Adipocyte (in vitro differentiated cells): ENCODE results near the gene TSPO2.
A peak's percentile ranks its signal among the peaks of the same experiment; 100 is the strongest.

ENCODE experiments used
- DNase-seq: peaks from one replicate; pipeline ENCODE4 v3.0.0-alpha.2; 2015; ENCODE audit warnings: low read depth
- H3K27me3 ChIP-seq: replicated peaks from 2 replicates; pipeline ENCODE4 v1.7.0; 2013; ENCODE audit warnings: mild to moderate bottlenecking, low read length, moderate library complexity; ENCODE audit not compliant: control insufficient read depth, insufficient read depth
- H3K36me3 ChIP-seq: 2 replicates; pipeline ENCODE4 v1.7.0; 2013; ENCODE audit warnings: low read length, mild to moderate bottlenecking, moderate library complexity; ENCODE audit not compliant: control insufficient read depth, insufficient read depth, severe bottlenecking
- H3K4me1 ChIP-seq: 2 replicates; pipeline ENCODE4 v1.7.0; 2013; ENCODE audit warnings: mild to moderate bottlenecking, low read length, moderate library complexity; ENCODE audit not compliant: control insufficient read depth, insufficient read depth
- H3K4me3 ChIP-seq: 2 replicates; pipeline ENCODE4 v1.7.0; 2013; ENCODE audit warnings: mild to moderate bottlenecking, low read length, moderate library complexity
- H3K9ac ChIP-seq: 2 replicates; pipeline ENCODE4 v1.7.0; 2013; ENCODE audit warnings: mild to moderate bottlenecking, low read length, moderate library complexity
- H3K9me3 ChIP-seq: 2 replicates; pipeline ENCODE4 v1.7.0; 2013; ENCODE audit warnings: mild to moderate bottlenecking, low read length, moderate library complexity; ENCODE audit not compliant: control insufficient read depth

The TSPO2 gene

GRCh38 chr6:41066867-41067304 is 24.6 kb downstream of the TSPO2 start:
- Histone ChIP-seq H3K9me3 (no peaks in the 10 kb centered on the region), H3K9ac (no peak overlapping the region), H3K27me3 (no peaks in the 10 kb centered on the region), H3K36me3 (peaks cover 14% of the 10 kb centered on the region), H3K4me3 (no peak overlapping the region), H3K4me1 (peaks cover 22% of the 10 kb centered on the region)
- peak; percentile 91 for DNase-seq

DNA sequence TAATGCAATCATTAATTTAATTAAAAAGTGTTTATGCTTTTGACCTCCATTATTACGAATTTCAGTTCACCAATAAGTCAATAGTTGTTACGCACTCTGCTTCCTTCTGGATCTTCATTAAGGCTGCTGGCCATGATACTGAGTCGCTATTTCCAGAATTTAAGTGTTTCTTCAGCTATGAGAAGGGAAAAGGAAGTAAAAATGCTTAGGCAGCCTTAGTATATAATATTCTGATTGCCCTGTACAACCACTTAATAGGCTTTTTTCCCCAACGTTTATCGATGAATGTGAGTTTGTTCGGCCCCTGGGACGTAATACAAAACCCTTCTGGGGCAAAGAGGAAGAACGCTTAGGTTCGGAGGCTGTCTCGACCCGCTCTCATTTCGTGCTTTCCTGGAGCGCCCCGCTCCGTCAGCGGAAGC is 29.2 kb downstream of the TSPO2 start:
- no peak for DNase-seq

GRCh38 chr6:41071923-41072835 is 29.9 kb downstream of the TSPO2 start, which contains the start of gene OARD1:
Gene OARD1 (minus strand): TSS chr6:41072356. CDS start chr6:41071634, 722 bp downstream.
- Histone ChIP-seq H3K36me3 (no peaks in the 10 kb centered on the region), H3K4me1 (peaks cover 39% of the 10 kb centered on the region), H3K27me3 (no peaks in the 10 kb centered on the region), H3K9me3 (no peaks in the 10 kb centered on the region), H3K9ac (peak within 1 kb of the TSS; percentile 99), H3K4me3 (peak within 1 kb of the TSS; percentile 90)
- peak; percentile 100 for DNase-seq

More for the DNA sequence above, 29.2 kb downstream of the TSPO2 start:
- Histone ChIP-seq H3K9me3 (no peaks in the 10 kb centered on the region), H3K4me3 (peak overlapping the region; percentile 90), H3K9ac (peak overlapping the region; percentile 99), H3K36me3 (no peaks in the 10 kb centered on the region), H3K27me3 (no peaks in the 10 kb centered on the region), H3K4me1 (peaks cover 38% of the 10 kb centered on the region)

DNA sequence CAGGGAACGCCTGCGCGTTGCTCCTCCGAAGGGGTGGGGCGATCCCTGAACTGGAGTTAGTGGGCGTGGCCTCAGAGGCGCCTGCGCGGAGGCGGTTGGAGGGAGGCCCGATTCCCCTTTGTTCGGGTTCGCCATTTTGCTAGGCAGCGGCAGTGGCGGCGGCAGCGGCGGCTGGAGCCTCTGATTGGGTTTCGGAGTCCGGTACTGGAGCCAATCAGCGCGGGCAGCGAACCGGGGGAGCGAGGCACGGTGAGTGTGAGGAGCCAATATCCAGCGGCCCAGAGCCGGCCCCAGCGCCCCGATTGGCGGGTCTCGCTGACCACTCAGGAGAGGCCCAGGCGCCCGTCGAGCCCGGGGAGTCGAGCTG is 30.6 kb downstream of the TSPO2 start, which contains the start of gene NFYA:
NFYA (plus strand) TSS at position 139 of the 367 bp plus-strand sequence. CDS start 6,116 bp downstream, outside the sequence.
- Histone ChIP-seq H3K4me3 (peak within 1 kb of the TSS; percentile 90), H3K27me3 (no peaks in the 10 kb centered on the region), H3K9me3 (no peaks in the 10 kb centered on the region), H3K36me3 (no peaks in the 10 kb centered on the region), H3K4me1 (peaks cover 32% of the 10 kb centered on the region), H3K9ac (peak within 1 kb of the TSS; percentile 99)
- no peak for DNase-seq

DNA sequence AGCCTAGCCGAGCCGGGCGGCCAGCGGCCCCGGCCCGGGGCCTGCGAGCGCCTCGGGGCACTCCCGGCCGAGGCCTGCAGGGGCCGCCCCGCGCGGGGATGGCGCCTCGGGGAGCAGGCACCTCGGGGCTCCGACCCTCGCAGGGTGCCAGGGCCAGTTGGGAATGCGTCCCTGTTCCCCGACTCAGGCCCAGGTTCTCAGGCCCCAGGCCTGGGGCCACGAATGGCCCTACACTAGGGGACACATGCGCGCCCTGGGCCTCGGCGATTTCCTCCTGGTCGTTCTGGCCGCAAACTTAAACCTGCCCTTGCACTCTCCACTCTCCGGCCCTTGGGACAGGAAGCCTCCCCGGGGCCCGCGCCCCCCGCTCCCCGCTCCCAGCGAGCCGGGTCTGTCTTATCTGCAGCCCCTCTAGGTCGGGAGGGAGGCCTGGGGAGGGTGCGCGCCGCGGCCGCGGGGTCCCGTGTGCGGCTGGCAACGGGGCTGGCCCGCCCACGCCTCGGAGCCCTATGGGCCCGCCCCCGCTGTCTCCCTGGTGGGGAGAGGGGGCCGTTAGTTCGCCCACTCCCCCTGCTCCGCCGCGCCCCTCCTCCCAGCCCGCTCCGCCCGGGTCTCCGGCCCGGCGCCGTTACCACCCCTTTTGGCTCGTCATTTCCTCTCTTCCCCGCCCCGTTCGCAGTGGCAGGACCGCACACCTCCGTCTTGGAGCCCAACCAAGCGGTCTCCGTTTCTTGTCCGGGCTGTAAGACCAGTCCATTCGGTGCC is 31.1 kb downstream of the TSPO2 start:
- Histone ChIP-seq H3K36me3 (no peaks in the 10 kb centered on the region), H3K4me3 (peak overlapping the region; percentile 90), H3K9ac (peak overlapping the region; percentile 99), H3K4me1 (peaks cover 30% of the 10 kb centered on the region), H3K9me3 (no peaks in the 10 kb centered on the region), H3K27me3 (no peaks in the 10 kb centered on the region)
- DNase-seq, result peak; percentile 88

DNA sequence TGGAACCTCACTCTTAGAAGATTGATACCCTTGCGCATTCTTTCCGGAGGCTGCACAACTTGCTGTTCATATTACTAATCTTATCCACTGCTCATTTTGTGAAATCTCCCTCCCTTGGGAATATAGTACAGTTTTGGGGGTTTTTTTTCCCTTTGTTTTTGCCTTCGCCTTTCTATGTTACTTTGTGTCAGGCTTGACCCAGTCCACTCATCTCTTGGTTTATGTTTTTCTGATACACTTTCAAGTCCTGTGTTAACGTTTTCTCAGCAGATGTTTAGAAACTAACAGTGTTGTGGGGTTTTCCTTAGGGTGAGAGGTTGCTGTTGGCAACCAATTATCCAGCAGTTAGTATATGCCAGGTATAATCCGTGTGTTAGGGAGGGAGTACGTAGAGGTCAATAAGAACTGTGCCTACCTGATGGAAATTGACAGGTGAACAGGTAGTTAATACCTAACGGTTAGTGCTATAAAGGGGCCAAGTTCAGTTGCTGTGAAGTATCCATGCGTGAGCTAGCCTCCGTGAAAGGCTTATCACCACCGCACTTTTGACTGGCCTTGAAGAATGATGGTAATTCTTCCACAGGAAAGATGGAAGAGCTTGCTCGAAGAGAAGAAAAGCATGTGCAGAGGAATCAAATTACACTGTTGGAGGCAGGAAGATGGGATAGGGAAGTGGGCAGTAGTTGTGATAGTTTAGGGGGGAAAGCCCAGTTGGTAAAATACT is 31.9 kb downstream of the TSPO2 start:
- no peaks in the 10 kb centered on the region for H3K9me3 ChIP-seq
- peaks cover 30% of the 10 kb centered on the region for H3K4me1 ChIP-seq
- H3K27me3 ChIP-seq, result no peaks in the 10 kb centered on the region
- peak overlapping the region; percentile 99 for H3K9ac ChIP-seq
- DNase-seq, result peak; percentile 48
- peaks cover 4% of the 10 kb centered on the region for H3K36me3 ChIP-seq
- H3K4me3 ChIP-seq, result peak overlapping the region; percentile 90

DNA sequence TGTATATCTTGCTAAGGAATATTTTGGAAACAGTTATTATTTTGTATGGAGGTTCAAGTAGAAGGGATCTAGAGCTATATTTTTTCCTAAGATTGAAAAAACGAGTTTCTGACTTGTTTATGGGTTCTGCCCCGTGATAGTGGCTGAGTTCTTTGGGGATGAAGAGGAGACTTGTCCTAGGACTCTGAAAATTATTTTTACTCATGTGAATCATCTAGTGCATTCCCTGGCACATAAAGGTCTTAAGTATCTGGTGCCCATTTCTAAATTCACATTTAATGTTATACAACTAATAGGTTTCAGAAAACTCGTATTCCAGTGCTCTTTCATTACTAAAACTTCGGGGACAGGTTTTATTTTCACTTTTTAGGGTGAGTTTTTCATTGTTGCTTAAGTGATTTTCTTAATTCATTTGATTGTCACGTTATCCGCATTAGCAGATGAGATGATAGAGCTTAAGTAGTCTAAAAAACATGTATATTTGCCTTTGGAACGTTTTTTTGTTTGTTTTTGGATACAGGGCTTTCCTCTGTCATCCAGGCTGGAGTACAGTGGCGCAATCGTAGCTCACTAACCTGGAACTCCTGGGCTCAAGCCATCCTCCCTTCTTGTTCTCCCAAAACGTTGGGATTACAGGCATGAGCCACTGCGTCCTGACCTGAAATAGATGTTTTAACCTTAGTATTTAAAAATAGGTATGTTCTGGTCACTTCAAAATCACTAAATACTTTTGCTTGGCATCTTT is 32.6 kb downstream of the TSPO2 start:
- Histone ChIP-seq H3K9ac (peak overlapping the region; percentile 99), H3K36me3 (peaks cover 12% of the 10 kb centered on the region), H3K9me3 (no peaks in the 10 kb centered on the region), H3K4me3 (peak overlapping the region; percentile 90), H3K27me3 (no peaks in the 10 kb centered on the region), H3K4me1 (peaks cover 30% of the 10 kb centered on the region)
- peak; percentile 19 for DNase-seq

- Histone ChIP-seq H3K4me1 (peaks cover 25% of the 10 kb centered on the region), H3K9ac (no peak overlapping the region), H3K27me3 (no peaks in the 10 kb centered on the region), H3K4me3 (no peak overlapping the region), H3K9me3 (no peaks in the 10 kb centered on the region), H3K36me3 (peaks cover 22% of the 10 kb centered on the region)
- no peak for DNase-seq
These were observed 33.7 kb downstream of the TSPO2 start for GRCh38 chr6:41075651-41076626.

DNA sequence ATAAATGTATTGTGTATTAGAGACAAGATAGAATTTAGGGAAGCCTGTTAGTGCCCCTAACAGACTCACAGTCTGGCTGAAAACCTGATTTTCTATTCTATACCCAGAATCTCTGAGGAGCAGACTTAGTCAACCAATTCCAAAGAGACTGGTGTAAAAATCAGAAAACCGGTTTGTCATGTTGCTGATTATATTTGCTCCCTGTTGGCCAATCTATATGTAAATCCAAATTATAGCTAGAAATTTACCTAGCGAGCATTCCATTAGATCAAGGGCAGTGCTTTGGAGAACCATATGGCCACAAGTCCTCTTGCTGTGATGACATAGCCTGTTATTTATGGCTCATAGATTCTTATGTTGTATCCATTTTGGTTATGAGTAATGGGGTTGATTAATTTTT is 35.3 kb downstream of the TSPO2 start:
- H3K4me3 ChIP-seq, result no peak overlapping the region
- peaks cover 36% of the 10 kb centered on the region for H3K36me3 ChIP-seq
- peaks cover 22% of the 10 kb centered on the region for H3K4me1 ChIP-seq
- no peaks in the 10 kb centered on the region for H3K9me3 ChIP-seq
- DNase-seq, result no peak
- H3K27me3 ChIP-seq, result no peaks in the 10 kb centered on the region
- no peak overlapping the region for H3K9ac ChIP-seq
